Bronchial epithelial cell (primary cell): Measurements from ENCODE around the gene ENO2. TPM values are rescaled to one million over a fixed set of nuclear protein-coding genes. Genes with fewer than 3 reads are reported as not detected.

Experiments used
- DNase-seq: peaks from one replicate; pipeline ENCODE4 v3.0.0-alpha.2; 2010; ENCODE audit warnings: low read depth
- FAIRE-seq: peaks from 2 replicates; lab custom pipeline; 2011; peaks lifted over from hg19 to GRCh38; lab: Jason Lieb, UNC
- H3K27me3 ChIP-seq: 2 replicates; pipeline ENCODE4 v1.5.1; 2011; ENCODE audit warnings: low read length; ENCODE audit not compliant: control insufficient read depth, insufficient read depth
- H3K36me3 ChIP-seq: 2 replicates; pipeline ENCODE4 v1.5.1; 2011; ENCODE audit warnings: low read length; ENCODE audit not compliant: control insufficient read depth, insufficient read depth
- H3K4me3 ChIP-seq: 2 replicates; pipeline ENCODE4 v1.5.1; 2011; ENCODE audit warnings: mild to moderate bottlenecking, low read depth, low read length, control low read depth
- CTCF ChIP-seq: IDR thresholded peaks from 2 replicates; pipeline ENCODE4 v1.5.1; 2011; ENCODE audit warnings: mild to moderate bottlenecking, moderate library complexity, low read length, control low read depth, inconsistent platforms; ENCODE audit not compliant: insufficient read depth, severe bottlenecking
- total RNA-seq: library from RNA; depleted of rRNA; stranded (reverse); fragments of >200 nt; gene quantifications from 2 replicates; pipeline ENCODE4 v1.2.1, GENCODE V29; 2014

The ENO2 gene
- total RNA-seq, 1 donor from 2014 or later: 9.0 TPM

DNA sequence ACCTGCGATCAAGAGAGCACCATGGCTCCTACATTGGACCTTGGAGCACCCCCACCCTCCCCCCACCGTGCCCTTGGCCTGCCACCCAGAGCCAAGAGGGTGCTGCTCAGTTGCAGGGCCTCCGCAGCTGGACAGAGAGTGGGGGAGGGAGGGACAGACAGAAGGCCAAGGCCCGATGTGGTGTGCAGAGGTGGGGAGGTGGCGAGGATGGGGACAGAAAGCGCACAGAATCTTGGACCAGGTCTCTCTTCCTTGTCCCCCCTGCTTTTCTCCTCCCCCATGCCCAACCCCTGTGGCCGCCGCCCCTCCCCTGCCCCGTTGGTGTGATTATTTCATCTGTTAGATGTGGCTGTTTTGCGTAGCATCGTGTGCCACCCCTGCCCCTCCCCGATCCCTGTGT is 27.4 kb downstream of the ENO2 start:
- no peak for TF ChIP-seq CTCF
- no peak for DNase-seq
- H3K4me3 ChIP-seq: no peak overlapping the region
- no peak for FAIRE-seq
- H3K27me3 ChIP-seq: no peaks in the 10 kb centered on the region
- H3K36me3 ChIP-seq: peaks cover 11% of the 10 kb centered on the region

GRCh38 chr12:6942331-6942665 is 27.9 kb downstream of the ENO2 start:
- TF ChIP-seq CTCF: no peak
- H3K27me3 ChIP-seq: no peaks in the 10 kb centered on the region
- peaks cover 11% of the 10 kb centered on the region for H3K36me3 ChIP-seq
- FAIRE-seq: no peak
- no peak for DNase-seq
- no peak overlapping the region for H3K4me3 ChIP-seq

- H3K4me3 ChIP-seq: peak overlapping the region; percentile 65
- FAIRE-seq (no peak), DNase-seq (peak; percentile 88)
Measured at GRCh38 chr12:6943389-6943721, 29.0 kb downstream of the ENO2 start.

DNA sequence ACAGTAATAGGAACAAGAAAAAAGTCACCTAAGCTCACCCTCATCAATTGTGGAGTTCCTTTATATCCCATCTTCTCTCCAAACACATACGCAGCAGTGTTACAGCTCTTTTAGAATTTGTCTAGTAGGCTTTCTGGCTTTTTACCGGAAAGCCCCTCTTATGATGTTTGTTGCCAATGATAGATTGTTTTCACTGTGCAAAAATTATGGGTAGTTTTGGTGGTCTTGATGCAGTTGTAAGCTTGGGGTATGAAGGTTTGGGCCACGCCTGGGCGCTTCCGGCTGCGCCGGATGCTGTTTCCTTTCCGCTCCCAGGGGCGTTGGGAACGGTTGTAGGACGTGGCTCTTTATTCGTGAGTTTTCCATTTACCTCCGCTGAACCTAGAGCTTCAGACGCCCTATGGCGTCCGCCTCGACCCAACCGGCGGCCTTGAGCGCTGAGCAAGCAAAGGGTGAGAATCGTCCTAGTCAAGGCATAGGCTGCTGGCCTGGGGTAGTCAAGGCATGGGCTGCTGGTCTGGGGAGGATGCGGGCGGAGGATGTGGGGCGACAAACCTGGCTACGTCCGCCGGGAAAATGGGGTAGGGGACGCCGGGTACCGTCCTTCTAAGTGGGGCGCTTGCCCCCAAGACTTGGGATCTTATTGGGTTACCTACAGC is 29.5 kb downstream of the ENO2 start, which contains the start of the genes C12orf57 and RNU7-1:
Gene C12orf57 (plus strand): TSS at position 301 of the 659 bp plus-strand sequence. CDS start 100 bp downstream, at position 401.
Gene RNU7-1 (plus strand): TSS at position 95 of the 659 bp plus-strand sequence.
- DNase-seq (peak; percentile 89), FAIRE-seq (no peak)
- peak within 1 kb of the TSS; percentile 65 for H3K4me3 ChIP-seq
- TF ChIP-seq CTCF: no peak
- H3K27me3 ChIP-seq: no peaks in the 10 kb centered on the region
- peaks cover 11% of the 10 kb centered on the region for H3K36me3 ChIP-seq

More at GRCh38 chr12:6943389-6943721, 29.0 kb downstream of the ENO2 start:
- Histone ChIP-seq H3K27me3 (no peaks in the 10 kb centered on the region), H3K36me3 (peaks cover 11% of the 10 kb centered on the region)
- no peak for TF ChIP-seq CTCF

GRCh38 chr12:6944381-6945186 is 30.2 kb downstream of the ENO2 start:
- DNase-seq: peak; percentile 83
- TF ChIP-seq CTCF: peak; percentile 89
- H3K4me3 ChIP-seq: peak overlapping the region; percentile 65
- no peak for FAIRE-seq
- H3K27me3 ChIP-seq: no peaks in the 10 kb centered on the region
- H3K36me3 ChIP-seq: peaks cover 8% of the 10 kb centered on the region
